SK-N-SH (cell line): ENCODE data around the gene EBF4. TPM values are rescaled to one million over a fixed set of nuclear protein-coding genes. Genes with fewer than 3 reads are reported as not detected.

Source experiments
- CTCF ChIA-PET: fragments of 300-600, 350-600 bp; formaldehyde crosslinking; extraction: SDS; loops from one replicate; lab custom pipeline; 2021; lab: Yijun Ruan, JAX
- POLR2A ChIA-PET: fragments of 350-600 bp; sonication (Branson Sonifier 250); formaldehyde crosslinking; extraction: SDS; loops from one replicate; lab custom pipeline; 2020; ENCODE audit warnings: antibody characterized with exemption, inconsistent platforms; lab: Yijun Ruan, JAX
- DNase-seq: peaks from one replicate; pipeline ENCODE4 v3.0.0; 2012
- H2AFZ ChIP-seq: fragments of 200-600 bp; sonication (generic); 2 replicates; pipeline ENCODE4 v1.8.1; 2016; ENCODE audit warnings: antibody characterized with exemption, mild to moderate bottlenecking, low read depth
- H3F3A ChIP-seq: fragments of 200-600 bp; sonication (generic); replicated peaks from 2 replicates; pipeline ENCODE3; 2016; ENCODE audit warnings: antibody characterized with exemption, mild to moderate bottlenecking; ENCODE audit not compliant: insufficient read depth
- H3K27ac ChIP-seq, 2 experiments: fragments of 200-500 bp in 1 of 2; fragments of 200-600 bp in 1 of 2; sonication (Bioruptor generic) in 1 of 2; sonication (generic), shearing (Covaris generic) in 1 of 2; 2 replicates each; pipeline versions ENCODE4 v1.5.1 to v1.6.1; 2014 to 2016; ENCODE audit warnings: low read depth in 2 of 2, inconsistent platforms in 1 of 2, low read length in 1 of 2, mild to moderate bottlenecking in 1 of 2, mixed read lengths in 1 of 2
- H3K27me3 ChIP-seq: fragments of 200-600 bp; sonication (generic), shearing (Covaris generic); 2 replicates; pipeline ENCODE4 v1.6.1; 2016; ENCODE audit warnings: mixed run types; ENCODE audit not compliant: insufficient read depth
- H3K36me3 ChIP-seq, 2 experiments: fragments of 200-500 bp in 1 of 2; fragments of 200-600 bp in 1 of 2; sonication (Bioruptor generic) in 1 of 2; sonication (generic) in 1 of 2; replicated peaks in 1 of 2; 2 replicates each; pipeline versions ENCODE3 to v1.5.1; 2014 to 2016; ENCODE audit warnings: low read length in 1 of 2, mild to moderate bottlenecking in 1 of 2; ENCODE audit not compliant: insufficient read depth in 2 of 2, control insufficient read depth in 1 of 2
- H3K4me1 ChIP-seq, 2 experiments: fragments of 200-500 bp in 1 of 2; fragments of 200-600 bp in 1 of 2; sonication (Bioruptor generic) in 1 of 2; sonication (generic), shearing (Covaris generic) in 1 of 2; 2 replicates each; pipeline versions ENCODE4 v1.5.1 to v1.6.1; 2014 to 2016; ENCODE audit warnings: low read depth in 1 of 2, low read length in 1 of 2, mixed run types in 1 of 2; ENCODE audit not compliant: insufficient read depth in 2 of 2, control insufficient read depth in 1 of 2
- H3K4me2 ChIP-seq: fragments of 200-600 bp; sonication (generic), shearing (Covaris generic); 2 replicates; pipeline ENCODE4 v1.6.1; 2017; ENCODE audit warnings: mixed run types
- H3K4me3 ChIP-seq, 2 experiments: fragments of 200-500 bp in 1 of 2; fragments of 200-600 bp in 1 of 2; sonication (Bioruptor generic) in 1 of 2; sonication (generic), shearing (Covaris generic) in 1 of 2; 2 replicates each; pipeline versions ENCODE4 v1.5.1 to v1.8.1; 2014 to 2016; ENCODE audit warnings: low read depth in 2 of 2, inconsistent platforms in 1 of 2, low read length in 1 of 2, mild to moderate bottlenecking in 1 of 2, mixed read lengths in 1 of 2, moderate library complexity in 1 of 2
- H3K79me2 ChIP-seq: fragments of 200-600 bp; sonication (generic); 2 replicates; pipeline ENCODE4 v1.8.1; 2017; ENCODE audit warnings: mild to moderate bottlenecking; ENCODE audit not compliant: insufficient read depth
- H3K9ac ChIP-seq: fragments of 200-600 bp; sonication (generic); 2 replicates; pipeline ENCODE4 v1.6.1; 2017; ENCODE audit warnings: mixed run types
- H3K9me2 ChIP-seq: fragments of 200-600 bp; sonication (generic); 2 replicates; pipeline ENCODE4 v1.6.1; 2017; ENCODE audit warnings: mixed run types
- H3K9me3 ChIP-seq: fragments of 200-600 bp; sonication (generic); 2 replicates; pipeline ENCODE4 v1.6.1; 2017; ENCODE audit warnings: mixed run types, mild to moderate bottlenecking, moderate library complexity
- H4K20me1 ChIP-seq: fragments of 200-600 bp; sonication (generic); 2 replicates; pipeline ENCODE4 v1.6.1; 2017; ENCODE audit warnings: mild to moderate bottlenecking, mixed run types; ENCODE audit not compliant: insufficient read depth
- FOXM1 ChIP-seq: IDR thresholded peaks from 2 replicates; pipeline ENCODE4 v1.4.0; 2012; ENCODE audit warnings: low read depth, mild to moderate bottlenecking
- JUND ChIP-seq: IDR thresholded peaks from 2 replicates; pipeline ENCODE4 v1.4.0; 2012
- MEF2A ChIP-seq: IDR thresholded peaks from 2 replicates; pipeline ENCODE4 v1.4.0; 2012; ENCODE audit warnings: low read depth, borderline replicate concordance
- MXI1 ChIP-seq: IDR thresholded peaks from 2 replicates; pipeline ENCODE4 v1.6.1; 2012; ENCODE audit warnings: mild to moderate bottlenecking, low read depth, low read length, improper control_type of control experiment
- NFIC ChIP-seq: IDR thresholded peaks from 2 replicates; pipeline ENCODE4 v1.4.0; 2012; ENCODE audit warnings: borderline replicate concordance
- SMC3 ChIP-seq: IDR thresholded peaks from 2 replicates; pipeline ENCODE4 v1.6.1; 2012; ENCODE audit warnings: low read depth, low read length, improper control_type of control experiment
- TAF1 ChIP-seq: IDR thresholded peaks from 2 replicates; pipeline ENCODE4 v1.6.1; 2012; ENCODE audit warnings: low read depth, mild to moderate bottlenecking, low read length, moderate library complexity, borderline replicate concordance
- TCF12 ChIP-seq: IDR thresholded peaks from 2 replicates; pipeline ENCODE4 v1.4.0; 2012
- WGBS: methylation state at CpG from one replicate; pipeline ENCODE4 v1.1.6; 2017; ENCODE audit warnings: low lambda C conversion rate; 5-methylcytosine and 5-hydroxymethylcytosine counted together
- polyA plus RNA-seq, 3 experiments: library from polyadenylated mRNA; depleted of rRNA; stranded (reverse); fragments of >200 nt; gene quantifications; 2 replicates each; pipeline ENCODE4 v1.2.3, GENCODE V29; 2012
- TF ChIP-seq, protein P1 (sequence below): IDR thresholded peaks from 2 replicates; pipeline ENCODE4 v1.6.1; 2012; ENCODE audit warnings: mild to moderate bottlenecking, low read depth, low read length, moderate library complexity
- TF ChIP-seq, protein P2 (sequence below): IDR thresholded peaks from 2 replicates; pipeline ENCODE4 v1.4.0; 2012; ENCODE audit warnings: low read depth
- TF ChIP-seq, protein P3 (sequence below): fragments of 200-600 bp; sonication (generic); IDR thresholded peaks from 2 replicates; pipeline ENCODE4 v1.6.1; 2017; ENCODE audit warnings: antibody characterized with exemption, mild to moderate bottlenecking, moderate library complexity
- TF ChIP-seq, protein P4 (sequence below): IDR thresholded peaks from 2 replicates; pipeline ENCODE4; 2012

The EBF4 gene
- polyA plus RNA-seq, 1 of the 3 experiments (the other 2 are of a cell fraction), result 20.6 TPM

DNA sequence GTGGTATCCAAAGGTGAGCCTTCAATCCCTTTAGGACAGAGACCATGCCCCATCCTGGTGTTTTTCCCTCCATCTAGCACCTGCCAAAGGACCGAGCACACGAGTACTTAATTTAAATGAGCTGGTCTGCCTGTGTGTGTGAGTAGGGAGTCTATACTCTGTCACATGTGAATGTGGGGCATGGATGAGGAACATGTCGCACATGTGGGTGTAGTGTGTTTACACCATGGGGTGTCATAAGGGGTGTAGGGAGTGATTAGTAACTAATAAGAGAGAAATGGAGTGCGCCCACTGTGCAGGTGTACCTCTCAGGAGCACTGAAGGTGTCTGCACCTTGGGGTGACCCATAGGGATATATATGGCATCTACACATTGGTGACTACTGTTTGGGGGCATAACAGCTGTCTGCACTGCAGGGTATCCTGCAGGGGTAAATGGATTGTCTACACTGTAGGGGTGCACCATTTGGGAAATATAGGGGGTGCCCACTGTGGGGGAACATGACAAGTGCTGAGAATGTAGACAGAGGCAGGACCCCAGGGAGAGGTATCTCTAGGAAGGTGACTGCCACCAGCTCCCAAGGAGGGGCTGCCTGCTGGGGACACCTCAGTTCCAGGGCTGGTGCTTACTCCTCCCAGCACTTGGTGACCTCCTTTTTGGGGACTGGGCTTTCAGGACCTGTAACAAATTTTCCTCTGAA, 53.5 kb downstream of the EBF4 start:
- no peaks in the 10 kb centered on the region for H3K36me3 ChIP-seq
- no peak for TF ChIP-seq MXI1
- no peaks in the 10 kb centered on the region for H3K27me3 ChIP-seq
- H3K9me3 ChIP-seq, result no peaks in the 10 kb centered on the region
- no peak for DNase-seq
- 87% methylated on average over 4 of the region's 4 CpGs for WGBS
- H3K4me3 ChIP-seq, result no peak overlapping the region
- no peaks in the 10 kb centered on the region for H3K9me2 ChIP-seq
- no peak overlapping the region for H3K27ac ChIP-seq
- H3F3A ChIP-seq, result no peaks in the 10 kb centered on the region
- H3K9ac ChIP-seq, result no peak overlapping the region
- H3K4me2 ChIP-seq, result no peak overlapping the region
- H2AFZ ChIP-seq, result no peak overlapping the region
- no peaks in the 10 kb centered on the region for H3K4me1 ChIP-seq
- no peaks in the 10 kb centered on the region for H4K20me1 ChIP-seq
- POLR2A ChIA-PET, result no interaction called here
- no peaks in the 10 kb centered on the region for H3K79me2 ChIP-seq
- CTCF ChIA-PET, result no interaction called here

DNA sequence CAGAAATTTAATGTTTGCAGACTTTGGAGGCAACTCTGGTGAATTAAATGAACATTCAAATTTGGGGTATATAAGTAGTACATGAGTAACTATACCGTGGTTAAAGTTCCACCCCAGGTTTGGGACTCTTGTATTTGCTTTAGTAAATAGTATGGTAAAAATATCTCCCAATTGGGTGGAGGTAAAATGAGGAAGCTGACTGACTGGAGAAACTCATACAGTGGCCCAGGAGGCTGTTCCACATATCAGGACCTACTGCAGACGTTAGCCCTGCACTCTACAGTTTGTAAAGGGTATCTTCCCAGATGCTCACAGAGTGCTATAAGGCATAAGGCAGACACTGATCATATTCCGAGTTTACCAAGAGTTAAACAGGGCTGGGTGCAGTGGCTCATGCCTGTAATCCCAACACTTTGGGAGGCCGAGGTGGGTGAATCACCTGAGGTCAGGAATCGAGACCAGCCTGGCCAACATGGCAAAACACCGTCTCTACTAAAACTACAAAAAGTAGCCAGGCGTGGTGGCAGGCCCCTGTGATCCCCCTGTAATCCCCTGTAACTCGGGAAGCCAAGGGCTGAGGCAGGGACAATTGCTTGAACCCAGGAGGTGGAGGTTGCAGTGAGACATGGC, 54.2 kb downstream of the EBF4 start:
- H3K9ac ChIP-seq, result no peak overlapping the region
- CTCF ChIA-PET, result no interaction called here
- H3K4me2 ChIP-seq, result no peak overlapping the region
- no peaks in the 10 kb centered on the region for H3K36me3 ChIP-seq
- no peaks in the 10 kb centered on the region for H3K9me2 ChIP-seq
- TF ChIP-seq, protein P1, sequence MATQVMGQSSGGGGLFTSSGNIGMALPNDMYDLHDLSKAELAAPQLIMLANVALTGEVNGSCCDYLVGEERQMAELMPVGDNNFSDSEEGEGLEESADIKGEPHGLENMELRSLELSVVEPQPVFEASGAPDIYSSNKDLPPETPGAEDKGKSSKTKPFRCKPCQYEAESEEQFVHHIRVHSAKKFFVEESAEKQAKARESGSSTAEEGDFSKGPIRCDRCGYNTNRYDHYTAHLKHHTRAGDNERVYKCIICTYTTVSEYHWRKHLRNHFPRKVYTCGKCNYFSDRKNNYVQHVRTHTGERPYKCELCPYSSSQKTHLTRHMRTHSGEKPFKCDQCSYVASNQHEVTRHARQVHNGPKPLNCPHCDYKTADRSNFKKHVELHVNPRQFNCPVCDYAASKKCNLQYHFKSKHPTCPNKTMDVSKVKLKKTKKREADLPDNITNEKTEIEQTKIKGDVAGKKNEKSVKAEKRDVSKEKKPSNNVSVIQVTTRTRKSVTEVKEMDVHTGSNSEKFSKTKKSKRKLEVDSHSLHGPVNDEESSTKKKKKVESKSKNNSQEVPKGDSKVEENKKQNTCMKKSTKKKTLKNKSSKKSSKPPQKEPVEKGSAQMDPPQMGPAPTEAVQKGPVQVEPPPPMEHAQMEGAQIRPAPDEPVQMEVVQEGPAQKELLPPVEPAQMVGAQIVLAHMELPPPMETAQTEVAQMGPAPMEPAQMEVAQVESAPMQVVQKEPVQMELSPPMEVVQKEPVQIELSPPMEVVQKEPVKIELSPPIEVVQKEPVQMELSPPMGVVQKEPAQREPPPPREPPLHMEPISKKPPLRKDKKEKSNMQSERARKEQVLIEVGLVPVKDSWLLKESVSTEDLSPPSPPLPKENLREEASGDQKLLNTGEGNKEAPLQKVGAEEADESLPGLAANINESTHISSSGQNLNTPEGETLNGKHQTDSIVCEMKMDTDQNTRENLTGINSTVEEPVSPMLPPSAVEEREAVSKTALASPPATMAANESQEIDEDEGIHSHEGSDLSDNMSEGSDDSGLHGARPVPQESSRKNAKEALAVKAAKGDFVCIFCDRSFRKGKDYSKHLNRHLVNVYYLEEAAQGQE, result no peak
- TF ChIP-seq, protein P2, sequence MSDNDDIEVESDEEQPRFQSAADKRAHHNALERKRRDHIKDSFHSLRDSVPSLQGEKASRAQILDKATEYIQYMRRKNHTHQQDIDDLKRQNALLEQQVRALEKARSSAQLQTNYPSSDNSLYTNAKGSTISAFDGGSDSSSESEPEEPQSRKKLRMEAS, result no peak
- TF ChIP-seq, protein P3, sequence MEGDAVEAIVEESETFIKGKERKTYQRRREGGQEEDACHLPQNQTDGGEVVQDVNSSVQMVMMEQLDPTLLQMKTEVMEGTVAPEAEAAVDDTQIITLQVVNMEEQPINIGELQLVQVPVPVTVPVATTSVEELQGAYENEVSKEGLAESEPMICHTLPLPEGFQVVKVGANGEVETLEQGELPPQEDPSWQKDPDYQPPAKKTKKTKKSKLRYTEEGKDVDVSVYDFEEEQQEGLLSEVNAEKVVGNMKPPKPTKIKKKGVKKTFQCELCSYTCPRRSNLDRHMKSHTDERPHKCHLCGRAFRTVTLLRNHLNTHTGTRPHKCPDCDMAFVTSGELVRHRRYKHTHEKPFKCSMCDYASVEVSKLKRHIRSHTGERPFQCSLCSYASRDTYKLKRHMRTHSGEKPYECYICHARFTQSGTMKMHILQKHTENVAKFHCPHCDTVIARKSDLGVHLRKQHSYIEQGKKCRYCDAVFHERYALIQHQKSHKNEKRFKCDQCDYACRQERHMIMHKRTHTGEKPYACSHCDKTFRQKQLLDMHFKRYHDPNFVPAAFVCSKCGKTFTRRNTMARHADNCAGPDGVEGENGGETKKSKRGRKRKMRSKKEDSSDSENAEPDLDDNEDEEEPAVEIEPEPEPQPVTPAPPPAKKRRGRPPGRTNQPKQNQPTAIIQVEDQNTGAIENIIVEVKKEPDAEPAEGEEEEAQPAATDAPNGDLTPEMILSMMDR, result no peak
- TF ChIP-seq SMC3 (no peak), JUND (no peak), FOXM1 (no peak), MXI1 (no peak), MEF2A (no peak), TCF12 (no peak), NFIC (no peak), TAF1 (no peak)
- TF ChIP-seq, protein P4, sequence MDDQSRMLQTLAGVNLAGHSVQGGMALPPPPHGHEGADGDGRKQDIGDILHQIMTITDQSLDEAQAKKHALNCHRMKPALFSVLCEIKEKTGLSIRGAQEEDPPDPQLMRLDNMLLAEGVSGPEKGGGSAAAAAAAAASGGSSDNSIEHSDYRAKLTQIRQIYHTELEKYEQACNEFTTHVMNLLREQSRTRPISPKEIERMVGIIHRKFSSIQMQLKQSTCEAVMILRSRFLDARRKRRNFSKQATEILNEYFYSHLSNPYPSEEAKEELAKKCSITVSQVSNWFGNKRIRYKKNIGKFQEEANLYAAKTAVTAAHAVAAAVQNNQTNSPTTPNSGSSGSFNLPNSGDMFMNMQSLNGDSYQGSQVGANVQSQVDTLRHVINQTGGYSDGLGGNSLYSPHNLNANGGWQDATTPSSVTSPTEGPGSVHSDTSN, result no peak
- no peaks in the 10 kb centered on the region for H3K27me3 ChIP-seq
- POLR2A ChIA-PET, result no interaction called here
- H3K4me3 ChIP-seq, result no peak overlapping the region
- H3K79me2 ChIP-seq, result no peaks in the 10 kb centered on the region
- no peak overlapping the region for H2AFZ ChIP-seq
- no peak overlapping the region for H3K27ac ChIP-seq
- no peaks in the 10 kb centered on the region for H3K9me3 ChIP-seq
- 74% methylated on average over 8 of the region's 8 CpGs for WGBS
- no peaks in the 10 kb centered on the region for H3K4me1 ChIP-seq
- no peaks in the 10 kb centered on the region for H3F3A ChIP-seq
- H4K20me1 ChIP-seq, result no peaks in the 10 kb centered on the region
- DNase-seq, result no peak
